HG02610 (cell line): ENCODE measurements around the gene MYT1.
"Not testable (repeated sequence)": the region's sequence is repeated elsewhere in the genome, so short reads cannot be mapped to it uniquely, and the experiment has no call there.

Experiments
- ATAC-seq: cut with Tn5 transposase; IDR thresholded peaks from one replicate; pipeline ENCODE4 v1.9.1; 2021; ENCODE audit warnings: mild to moderate bottlenecking, moderate library complexity; ENCODE audit not compliant: unreplicated experiment

The MYT1 gene

GRCh38 chr20:64166721-64167615, 2.7 kb downstream of the MYT1 start:
- ATAC-seq: no peak

GRCh38 chr20:64167676-64168075, 3.4 kb downstream of the MYT1 start:
- no peak for ATAC-seq

GRCh38 chr20:64168381-64169090, 4.3 kb downstream of the MYT1 start:
- ATAC-seq: no peak

DNA sequence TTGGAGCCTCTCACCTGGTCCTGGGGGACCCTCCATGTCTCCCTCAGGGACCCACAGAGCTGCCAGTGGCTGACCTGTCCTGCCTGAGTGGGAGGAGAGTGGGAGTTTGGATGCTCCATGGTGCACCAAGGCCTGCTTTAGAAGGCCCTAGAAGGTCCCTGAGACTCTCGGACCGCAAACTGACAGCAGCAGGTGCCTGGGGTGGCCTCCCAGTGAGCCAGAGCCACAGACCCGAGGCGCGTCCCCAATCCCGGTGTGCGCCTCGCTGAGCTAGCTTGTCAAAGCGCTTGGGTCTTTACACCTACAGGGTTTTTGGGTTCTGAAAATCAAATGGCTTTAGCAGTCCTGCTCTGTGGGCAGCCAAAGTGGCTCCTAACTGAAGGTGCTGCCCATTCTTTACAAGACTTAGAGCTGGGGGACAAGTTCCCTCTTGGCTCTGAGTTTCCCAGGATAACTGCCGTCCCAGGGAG, 4.9 kb downstream of the MYT1 start:
- no peak for ATAC-seq

- no peak for ATAC-seq
Measured at GRCh38 chr20:64171211-64171610, 7.0 kb downstream of the MYT1 start.

- no peak for ATAC-seq
Measured at GRCh38 chr20:64173116-64173515, 8.9 kb downstream of the MYT1 start.

DNA sequence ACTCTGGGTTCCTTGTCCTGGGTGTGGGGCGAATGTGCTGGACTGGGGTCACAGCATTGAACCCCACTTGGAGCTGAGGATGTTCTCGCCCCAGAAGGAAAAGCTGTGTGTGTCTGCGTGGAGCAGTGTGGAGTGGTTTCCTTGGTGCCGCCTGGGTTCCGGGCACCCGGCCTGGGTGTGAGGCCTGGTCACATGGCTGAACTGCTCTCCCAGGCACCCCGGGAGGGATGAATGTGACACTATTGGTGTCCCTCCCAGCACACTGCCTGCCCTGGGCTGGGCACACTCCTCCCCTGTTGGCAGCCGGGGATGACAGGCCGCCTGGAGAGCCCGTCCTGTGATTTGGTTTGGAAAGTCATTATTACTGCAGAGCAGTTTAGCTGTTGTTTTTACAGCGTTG, 12.3 kb downstream of the MYT1 start:
- no peak for ATAC-seq

DNA sequence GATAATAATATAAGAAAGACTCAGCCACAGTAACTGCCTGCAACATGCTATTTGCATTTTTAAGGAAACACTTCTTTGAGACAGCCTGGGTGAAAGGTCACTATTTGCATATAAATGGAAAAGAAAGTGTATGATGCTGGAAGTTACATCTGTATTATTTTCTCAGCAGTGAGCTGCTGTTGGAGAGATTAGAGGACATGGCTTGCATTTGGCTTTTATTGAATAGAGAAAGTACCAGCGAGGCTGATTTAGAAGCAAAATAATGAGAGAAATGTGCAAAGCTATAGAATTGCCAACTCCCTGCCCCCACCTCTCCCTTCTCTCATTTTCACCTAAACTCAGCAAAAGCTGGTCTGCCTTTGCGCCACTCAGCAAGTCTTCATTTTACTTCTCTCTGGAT, 12.7 kb downstream of the MYT1 start:
- no peak for ATAC-seq

GRCh38 chr20:64177384-64177783, 13.1 kb downstream of the MYT1 start:
- ATAC-seq: no peak

- no peak for ATAC-seq
Measured at GRCh38 chr20:64177787-64178186, 13.5 kb downstream of the MYT1 start.

- not testable (repeated sequence) for ATAC-seq
Measured at GRCh38 chr20:64178925-64179324, 14.7 kb downstream of the MYT1 start.

- ATAC-seq: no peak
Measured at GRCh38 chr20:64179805-64180204, 15.6 kb downstream of the MYT1 start.

- no peak for ATAC-seq
Measured at GRCh38 chr20:64180673-64181072, 16.4 kb downstream of the MYT1 start.

DNA sequence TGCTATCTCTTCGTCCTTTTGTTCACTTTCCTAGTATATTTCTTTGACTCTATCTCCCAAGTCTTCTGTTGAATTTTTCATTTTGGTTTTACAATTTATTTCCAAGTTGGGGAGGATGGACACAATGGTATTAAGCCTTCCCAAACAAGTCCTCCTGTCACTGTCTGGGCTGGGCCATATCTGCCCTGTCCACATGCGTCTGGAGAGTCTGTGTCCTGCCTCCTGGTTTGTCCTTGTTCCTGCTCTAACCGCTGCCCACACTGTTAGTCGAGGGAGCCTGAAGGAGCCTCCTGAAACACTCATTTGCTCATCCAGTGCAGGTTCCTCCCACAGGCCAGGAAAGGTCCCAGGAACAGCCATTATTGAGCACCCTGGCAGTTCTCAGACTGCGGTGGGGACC, 17.1 kb downstream of the MYT1 start:
- no peak for ATAC-seq

DNA sequence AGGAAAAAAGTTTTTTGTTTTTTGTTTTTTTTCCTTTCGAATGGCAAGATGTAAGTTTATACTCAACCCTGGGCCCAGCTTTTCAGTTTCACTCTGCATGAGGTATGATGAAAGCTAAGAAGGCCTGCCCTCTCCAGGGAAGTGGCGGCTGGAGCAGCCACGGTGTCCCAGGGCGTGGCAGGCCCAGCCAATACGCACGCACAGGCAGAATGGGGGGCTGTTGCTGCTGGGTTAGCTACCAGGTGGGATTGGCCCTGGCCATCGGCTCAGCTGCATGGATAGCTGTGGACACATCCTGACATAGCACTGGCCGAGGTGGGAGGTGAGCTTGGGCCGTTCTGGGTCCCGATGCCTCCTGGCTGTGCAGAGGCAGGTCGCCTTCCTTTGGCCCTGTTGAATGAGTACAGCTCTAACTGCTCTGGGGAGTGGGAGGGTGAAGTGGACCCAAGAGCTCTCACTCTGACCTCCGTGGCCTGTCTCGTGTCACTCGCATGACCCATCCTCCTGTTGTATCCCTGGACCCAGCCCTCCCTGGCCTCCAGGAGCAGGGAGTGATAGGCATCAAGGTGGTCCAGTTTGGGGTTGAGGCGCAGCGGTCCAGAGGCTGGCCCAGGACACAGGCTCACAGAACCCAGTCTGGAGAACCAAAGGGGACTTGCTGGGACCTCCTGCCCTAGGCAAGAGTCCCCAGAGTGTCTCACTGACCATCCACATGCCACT, 18.1 kb downstream of the MYT1 start:
- no peak for ATAC-seq

GRCh38 chr20:64183313-64183712, 19.1 kb downstream of the MYT1 start:
- ATAC-seq: no peak

- no peak for ATAC-seq
Measured at GRCh38 chr20:64184795-64185194, 20.5 kb downstream of the MYT1 start.

DNA sequence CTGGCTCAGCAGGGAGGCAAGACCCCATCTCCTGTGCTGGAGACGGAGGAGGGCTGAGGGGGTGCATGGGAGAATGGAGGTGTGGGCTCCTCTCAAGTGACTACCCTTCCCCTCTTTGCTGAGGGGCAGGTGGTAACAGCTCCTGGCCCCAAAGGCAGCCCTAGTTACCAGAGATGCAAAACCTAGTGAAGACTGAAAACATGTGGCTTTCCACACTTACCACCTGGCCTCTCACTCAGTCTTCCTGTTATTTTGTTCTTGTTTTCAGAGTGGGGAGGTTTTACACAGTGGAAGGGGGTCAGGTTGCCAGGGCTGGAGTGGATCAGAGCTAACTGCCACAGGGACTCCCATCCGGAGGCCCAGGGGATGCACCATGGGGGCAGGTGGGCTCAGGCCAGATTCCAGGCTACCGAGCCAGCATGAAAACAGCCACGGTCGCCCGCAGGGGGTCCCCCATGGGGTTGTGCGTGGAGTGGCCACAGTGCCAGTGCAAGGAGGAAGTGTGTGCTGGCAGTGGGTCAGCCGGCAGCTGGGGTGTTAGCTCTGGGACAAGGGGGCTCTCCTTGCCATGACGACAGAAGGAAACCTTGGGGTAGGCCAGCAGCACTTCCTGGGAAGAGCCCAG, 21.1 kb downstream of the MYT1 start:
- no peak for ATAC-seq

GRCh38 chr20:64186071-64186598, 21.9 kb downstream of the MYT1 start:
- ATAC-seq: no peak

DNA sequence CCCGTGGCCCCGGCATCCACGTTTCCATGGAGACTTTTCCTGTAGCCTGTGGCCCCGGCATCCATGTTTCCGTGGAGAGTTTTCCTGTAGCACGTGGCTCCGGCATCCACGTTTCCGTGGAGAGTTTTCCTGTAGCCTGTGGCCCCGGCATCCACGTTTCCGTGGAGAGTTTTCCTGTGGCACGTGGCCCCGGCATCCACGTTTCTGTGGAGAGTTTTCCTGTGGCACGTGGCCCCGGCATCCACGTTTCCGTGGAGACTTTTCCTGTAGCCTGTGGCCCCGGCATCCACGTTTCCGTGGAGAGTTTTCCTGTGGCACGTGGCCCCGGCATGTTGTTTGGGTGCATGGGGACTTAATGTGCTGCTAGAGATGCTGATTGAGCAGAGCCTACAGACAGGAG, 23.0 kb downstream of the MYT1 start:
- ATAC-seq: not testable (repeated sequence)

DNA sequence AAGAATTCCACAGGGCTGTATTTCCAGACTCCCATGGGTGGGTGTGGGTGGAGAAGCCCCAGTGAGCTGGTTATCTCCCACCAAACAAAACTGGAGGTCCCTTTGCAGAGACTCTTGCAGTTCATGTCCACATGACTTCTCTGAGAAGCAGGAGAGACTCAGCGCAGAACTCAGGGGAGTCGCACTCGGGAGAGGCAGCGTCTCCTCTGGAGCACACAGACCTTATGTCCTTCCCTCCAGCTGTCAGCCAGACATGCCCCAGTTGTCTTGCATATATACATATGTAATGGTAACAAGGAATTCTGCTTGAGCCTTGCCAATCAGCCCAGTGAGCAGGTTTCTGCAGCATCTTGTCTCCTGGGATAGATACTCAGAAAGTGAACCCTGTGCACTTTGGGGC, 23.8 kb downstream of the MYT1 start:
- no peak for ATAC-seq
